ENCODE measurements around the gene CTDSP2.
"Not testable (repeated sequence)": the region's sequence is repeated elsewhere in the genome, so short reads cannot be mapped to it uniquely, and the experiment has no call there.

Gene CTDSP2

GRCh38 chr12:57881475-57881874 is 34.9 kb upstream of the CTDSP2 start:
- no peak for DNase-seq (ENCODE audit: low read depth in 1 of 2, low spot score in 1 of 2)

- not testable (repeated sequence) for DNase-seq (ENCODE audit: low read depth in 1 of 2, low spot score in 1 of 2)
Observed at GRCh38 chr12:57881035-57881434, 34.5 kb upstream of the CTDSP2 start.

GRCh38 chr12:57877876-57878275 is 31.3 kb upstream of the CTDSP2 start:
- no peak for DNase-seq (ENCODE audit: low read depth in 1 of 2, low spot score in 1 of 2)

- DNase-seq (ENCODE audit: low read depth in 1 of 2, low spot score in 1 of 2): no peak
Observed at GRCh38 chr12:57875753-57876547, 29.4 kb upstream of the CTDSP2 start.

- no peak for DNase-seq (ENCODE audit: low read depth in 1 of 2, low spot score in 1 of 2)
Observed at GRCh38 chr12:57874166-57875108, 27.9 kb upstream of the CTDSP2 start.

GRCh38 chr12:57872362-57872761 is 25.8 kb upstream of the CTDSP2 start:
- DNase-seq (ENCODE audit: low read depth in 1 of 2, low spot score in 1 of 2): no peak

- no peak for DNase-seq (ENCODE audit: low read depth in 1 of 2, low spot score in 1 of 2)
Observed at GRCh38 chr12:57869927-57870318, 23.4 kb upstream of the CTDSP2 start.

- DNase-seq (ENCODE audit: low read depth in 1 of 2, low spot score in 1 of 2): no peak
Observed at GRCh38 chr12:57869298-57869926, 22.9 kb upstream of the CTDSP2 start.

GRCh38 chr12:57868851-57869268 is 22.3 kb upstream of the CTDSP2 start:
- DNase-seq (ENCODE audit: low read depth in 1 of 2, low spot score in 1 of 2): no peak

GRCh38 chr12:57868221-57868620 is 21.7 kb upstream of the CTDSP2 start:
- DNase-seq (ENCODE audit: low read depth in 1 of 2, low spot score in 1 of 2): no peak

- no peak for DNase-seq (ENCODE audit: low read depth in 1 of 2, low spot score in 1 of 2)
Observed at GRCh38 chr12:57866308-57867019, 19.9 kb upstream of the CTDSP2 start.

GRCh38 chr12:57865084-57865751 is 18.7 kb upstream of the CTDSP2 start:
- peak; percentile 32 to 52 for DNase-seq (ENCODE audit: low read depth in 1 of 2, low spot score in 1 of 2)

- DNase-seq (ENCODE audit: low read depth in 1 of 2, low spot score in 1 of 2): no peak
Observed at GRCh38 chr12:57864442-57865083, 18.0 kb upstream of the CTDSP2 start.

GRCh38 chr12:57863676-57864075 is 17.1 kb upstream of the CTDSP2 start:
- DNase-seq (ENCODE audit: low read depth in 1 of 2, low spot score in 1 of 2): no peak

GRCh38 chr12:57861967-57862366 is 15.4 kb upstream of the CTDSP2 start:
- DNase-seq (ENCODE audit: low read depth in 1 of 2, low spot score in 1 of 2): no peak

GRCh38 chr12:57860883-57861282 is 14.4 kb upstream of the CTDSP2 start:
- not testable (repeated sequence) for DNase-seq (ENCODE audit: low read depth in 1 of 2, low spot score in 1 of 2)

GRCh38 chr12:57859121-57859520 is 12.6 kb upstream of the CTDSP2 start:
- DNase-seq (ENCODE audit: low read depth in 1 of 2, low spot score in 1 of 2): no peak

- not testable (repeated sequence) for DNase-seq (ENCODE audit: low read depth in 1 of 2, low spot score in 1 of 2)
Observed at GRCh38 chr12:57858123-57858522, 11.6 kb upstream of the CTDSP2 start.

- no peak for DNase-seq (ENCODE audit: low read depth in 1 of 2, low spot score in 1 of 2)
Observed at GRCh38 chr12:57854965-57855364, 8.4 kb upstream of the CTDSP2 start.

Measured in activated CD4-positive, alpha-beta T cell treated with anti-CD3 and anti-CD28 coated beads, Interleukin-2, amount 50 U/mL, for 24 hours (primary cell).